H7 (cell line): ENCODE measurements around the gene B9D1. TPM values are rescaled to one million over a fixed set of nuclear protein-coding genes. Genes with fewer than 3 reads are reported as not detected.

ENCODE experiments used
- DNase-seq: peaks from one replicate; pipeline ENCODE4 v3.0.0; 2012
- H3K27me3 ChIP-seq: 2 replicates; pipeline ENCODE4 v1.6.0; 2011; ENCODE audit warnings: mild to moderate bottlenecking, low read length; ENCODE audit not compliant: control insufficient read depth, insufficient read depth
- H3K36me3 ChIP-seq: replicated peaks from 2 replicates; pipeline ENCODE4 v1.5.1; 2011; ENCODE audit warnings: low read length; ENCODE audit not compliant: control insufficient read depth, insufficient read depth
- H3K4me3 ChIP-seq: 2 replicates; pipeline ENCODE4 v1.5.1; 2011; ENCODE audit warnings: low read depth, mild to moderate bottlenecking, control low read depth, low read length, moderate library complexity; ENCODE audit not compliant: insufficient read depth
- total RNA-seq: library from RNA; depleted of rRNA; stranded (reverse); fragments of >200 nt; shearing (Covaris generic); gene quantifications from 2 replicates; pipeline ENCODE4 v1.2.3, GENCODE V29; 2014

B9D1 gene
- total RNA-seq, 1 experiment from 2014 or later = 61.5 TPM

- Histone ChIP-seq H3K27me3 (no peaks in the 10 kb centered on the region), H3K36me3 (peaks cover 39% of the 10 kb centered on the region), H3K4me3 (no peak overlapping the region)
- no peak for DNase-seq
Measured at GRCh38 chr17:19383681-19384470, 21.4 kb upstream of the B9D1 start.

- no peak for DNase-seq
- no peaks in the 10 kb centered on the region for H3K27me3 ChIP-seq
- H3K36me3 ChIP-seq = peaks cover 39% of the 10 kb centered on the region
- no peak overlapping the region for H3K4me3 ChIP-seq
Measured at GRCh38 chr17:19382531-19383444, 20.3 kb upstream of the B9D1 start.

GRCh38 chr17:19381741-19382444 lies 19.4 kb upstream of the B9D1 start:
- H3K36me3 ChIP-seq = peaks cover 39% of the 10 kb centered on the region
- H3K27me3 ChIP-seq = no peaks in the 10 kb centered on the region
- no peak overlapping the region for H3K4me3 ChIP-seq
- no peak for DNase-seq

GRCh38 chr17:19381361-19381740 lies 18.8 kb upstream of the B9D1 start:
- Histone ChIP-seq H3K27me3 (no peaks in the 10 kb centered on the region), H3K4me3 (no peak overlapping the region), H3K36me3 (peaks cover 39% of the 10 kb centered on the region)
- DNase-seq = no peak

- no peak for DNase-seq
- H3K4me3 ChIP-seq = no peak overlapping the region
- no peaks in the 10 kb centered on the region for H3K27me3 ChIP-seq
- peaks cover 39% of the 10 kb centered on the region for H3K36me3 ChIP-seq
Measured at GRCh38 chr17:19380481-19381301, 18.2 kb upstream of the B9D1 start.

GRCh38 chr17:19379361-19380065 lies 17.0 kb upstream of the B9D1 start:
- H3K36me3 ChIP-seq = peaks cover 36% of the 10 kb centered on the region
- no peak for DNase-seq
- H3K4me3 ChIP-seq = peak overlapping the region; percentile 89
- no peaks in the 10 kb centered on the region for H3K27me3 ChIP-seq

- Histone ChIP-seq H3K27me3 (no peaks in the 10 kb centered on the region), H3K36me3 (peaks cover 31% of the 10 kb centered on the region), H3K4me3 (peak within 1 kb of the TSS; percentile 89)
- DNase-seq = peak; percentile 98
Measured at GRCh38 chr17:19378416-19379360, 16.2 kb upstream of the B9D1 start, which contains the start of gene MAPK7. Gene MAPK7, plus strand, starts transcription at chr17:19378498. Its CDS starts 403 bp downstream, at chr17:19378901.

GRCh38 chr17:19377602-19378415 lies 15.3 kb upstream of the B9D1 start:
- Histone ChIP-seq H3K4me3 (peak overlapping the region; percentile 89), H3K27me3 (no peaks in the 10 kb centered on the region), H3K36me3 (peaks cover 24% of the 10 kb centered on the region)
- peak; percentile 100 for DNase-seq

GRCh38 chr17:19376811-19377210 lies 14.3 kb upstream of the B9D1 start:
- Histone ChIP-seq H3K36me3 (peaks cover 21% of the 10 kb centered on the region), H3K4me3 (peak overlapping the region; percentile 77), H3K27me3 (no peaks in the 10 kb centered on the region)
- DNase-seq = no peak

GRCh38 chr17:19375732-19376131 lies 13.2 kb upstream of the B9D1 start:
- H3K36me3 ChIP-seq = peaks cover 15% of the 10 kb centered on the region
- DNase-seq = no peak
- H3K4me3 ChIP-seq = no peak overlapping the region
- no peaks in the 10 kb centered on the region for H3K27me3 ChIP-seq

GRCh38 chr17:19374136-19374535 lies 11.6 kb upstream of the B9D1 start:
- Histone ChIP-seq H3K4me3 (no peak overlapping the region), H3K36me3 (0 out of 2 replicates have a peak, but pooled peaks cover 1% of the 10 kb centered on the region), H3K27me3 (no peaks in the 10 kb centered on the region)
- DNase-seq = no peak
